Measurements from ENCODE around the gene NBEA. TPM values are rescaled to one million over a fixed set of nuclear protein-coding genes. Genes with fewer than 3 reads are reported as not detected.

The NBEA gene
- total RNA-seq, 2 experiments from 2014 or later = 0.34 to 0.57 TPM

DNA sequence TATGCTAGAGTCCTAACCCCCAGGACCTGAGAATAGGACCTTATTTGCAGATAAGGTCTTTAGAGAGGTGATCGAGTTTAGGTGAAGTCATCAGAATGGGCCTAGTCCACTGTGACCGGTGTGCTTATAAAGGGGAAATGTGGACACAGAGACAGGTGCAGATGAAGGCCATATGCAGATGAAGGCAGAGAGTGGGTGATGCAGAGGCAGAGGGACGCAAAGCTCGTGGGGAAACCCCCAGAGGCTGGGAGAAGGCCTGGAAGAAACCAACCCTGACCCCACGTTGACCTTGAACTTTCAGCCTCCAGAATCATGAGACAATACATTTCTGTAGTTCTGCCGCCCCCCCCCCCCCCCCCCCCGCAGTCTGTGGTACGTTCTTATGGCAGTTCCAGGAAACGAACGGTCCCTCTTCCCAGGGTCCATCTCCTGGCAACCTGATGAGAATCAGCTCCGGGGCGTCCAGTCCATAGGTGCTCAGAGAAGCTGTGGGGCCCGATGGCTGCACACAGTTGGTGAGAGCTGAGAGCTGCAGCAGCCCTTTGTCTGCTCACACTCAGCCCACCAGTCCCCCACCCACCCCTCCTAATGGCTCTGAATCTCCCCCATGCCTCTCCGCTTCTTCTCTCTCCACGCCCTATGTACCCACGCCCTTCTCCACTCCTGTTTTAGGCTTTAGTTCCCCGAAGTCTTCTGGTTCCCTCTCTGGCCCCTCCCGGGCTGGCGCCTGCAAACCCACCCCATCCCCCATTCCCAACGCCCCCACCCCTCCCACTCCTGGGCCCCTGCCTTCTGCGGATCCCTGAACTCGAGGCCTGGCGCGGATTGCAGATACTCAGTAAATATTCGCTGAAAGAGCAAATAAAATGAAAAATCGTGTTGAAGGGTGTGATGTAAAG, 752.7 kb downstream of the NBEA start:
- Mint-ChIP-seq H3K27me3 (ENCODE audit: low read depth) (no peaks in the 10 kb centered on the region), H3K4me1 (ENCODE audit: low read depth) (no peaks in the 10 kb centered on the region), H3K27ac (no peak overlapping the region), H3K9me3 (ENCODE audit: insufficient read depth) (no peaks in the 10 kb centered on the region), H3K36me3 (ENCODE audit: low read depth) (no peaks in the 10 kb centered on the region), H3K4me3 (no peak overlapping the region)
- ChIA-PET CTCF (no interaction called here), POLR2A (no interaction called here)
- ATAC-seq (no peak), DNase-seq (no peak)

DNA sequence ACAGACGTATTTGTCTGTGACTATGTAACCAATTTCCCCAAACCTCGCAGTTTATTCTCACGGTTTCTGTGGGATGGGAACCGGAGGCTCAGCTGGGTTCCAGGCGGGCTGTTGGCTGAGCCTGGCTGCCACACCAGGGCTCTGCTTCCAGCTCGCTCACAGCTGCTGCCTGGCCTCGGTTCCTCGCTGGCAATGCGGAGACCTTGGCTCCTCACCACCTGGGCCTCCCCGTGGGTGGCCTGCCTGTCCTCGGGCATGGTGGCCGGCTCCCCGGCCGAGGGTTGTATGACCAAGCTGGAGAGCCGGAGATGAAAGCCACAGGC, 753.3 kb downstream of the NBEA start:
- ATAC-seq = no peak
- H3K9me3 Mint-ChIP-seq (ENCODE audit: insufficient read depth) = no peaks in the 10 kb centered on the region
- DNase-seq = no peak
- no peaks in the 10 kb centered on the region for H3K27me3 Mint-ChIP-seq (ENCODE audit: low read depth)
- ChIA-PET POLR2A (no interaction called here), CTCF (no interaction called here)
- no peak overlapping the region for H3K4me3 Mint-ChIP-seq
- no peaks in the 10 kb centered on the region for H3K36me3 Mint-ChIP-seq (ENCODE audit: low read depth)
- no peak overlapping the region for H3K27ac Mint-ChIP-seq
- no peaks in the 10 kb centered on the region for H3K4me1 Mint-ChIP-seq (ENCODE audit: low read depth)

DNA sequence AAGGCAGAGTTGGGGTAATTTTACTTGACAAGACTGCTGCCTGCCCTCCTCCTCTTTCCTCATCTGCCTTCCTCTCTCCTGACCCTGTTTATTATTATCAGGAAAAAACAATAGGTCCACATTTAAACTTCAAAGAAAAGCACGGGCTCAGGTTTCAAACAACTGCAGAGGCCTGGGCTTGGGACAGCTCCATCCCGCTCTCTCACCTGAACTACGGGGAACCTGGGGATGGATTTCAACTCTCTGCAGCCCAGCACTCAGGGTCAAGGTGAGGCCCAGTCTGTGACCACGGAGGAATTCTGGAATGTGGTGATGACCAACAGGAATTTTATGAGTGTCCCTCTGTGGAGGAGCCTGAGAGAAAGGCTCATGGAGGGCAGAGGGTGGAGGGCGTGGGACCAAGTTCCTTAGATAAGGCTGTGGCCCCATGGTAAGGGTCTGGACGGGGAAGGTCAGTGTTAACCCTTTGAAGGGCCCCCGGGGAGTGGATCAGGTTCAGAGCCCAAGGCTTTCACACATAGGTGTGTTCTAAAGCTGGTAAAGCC, 755.2 kb downstream of the NBEA start:
- H3K4me1 Mint-ChIP-seq (ENCODE audit: low read depth) = no peaks in the 10 kb centered on the region
- CTCF ChIA-PET = no interaction called here
- H3K27me3 Mint-ChIP-seq (ENCODE audit: low read depth) = no peaks in the 10 kb centered on the region
- no peak overlapping the region for H3K27ac Mint-ChIP-seq
- POLR2A ChIA-PET = no interaction called here
- no peaks in the 10 kb centered on the region for H3K9me3 Mint-ChIP-seq (ENCODE audit: insufficient read depth)
- no peak overlapping the region for H3K4me3 Mint-ChIP-seq
- no peak for DNase-seq
- no peaks in the 10 kb centered on the region for H3K36me3 Mint-ChIP-seq (ENCODE audit: low read depth)
- ATAC-seq = no peak

DNA sequence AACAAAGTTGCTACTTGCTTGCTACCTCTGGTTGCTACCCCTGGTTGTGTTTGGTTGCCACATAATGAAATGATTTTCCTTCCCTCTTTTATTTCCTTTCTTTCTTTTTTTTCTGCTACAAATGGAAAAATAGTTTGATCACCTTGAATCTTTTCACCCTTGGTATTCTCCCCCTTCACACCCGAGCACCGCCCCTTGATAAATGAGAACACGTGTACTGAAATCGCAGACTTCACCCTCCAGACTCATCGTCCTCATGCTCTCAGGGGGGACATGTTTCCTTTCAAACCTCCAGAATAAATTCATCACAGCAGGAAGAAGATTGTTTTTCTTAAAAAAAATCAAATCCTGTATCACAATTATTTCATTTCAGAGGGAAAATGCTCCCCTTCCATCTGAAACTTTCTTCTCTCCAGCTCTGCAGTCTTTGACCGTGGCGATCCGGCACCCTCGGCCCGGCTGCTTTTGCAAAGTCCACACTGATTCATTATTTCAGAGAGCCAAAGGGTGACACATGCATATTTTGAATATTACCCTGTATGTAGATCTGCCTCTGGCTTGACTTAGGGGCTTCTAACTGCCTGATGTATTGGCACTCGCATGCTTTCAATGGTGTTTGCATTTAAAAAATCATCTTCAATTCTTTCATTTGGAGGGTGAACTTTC, 757.0 kb downstream of the NBEA start:
- Mint-ChIP-seq H3K27me3 (ENCODE audit: low read depth) (no peaks in the 10 kb centered on the region), H3K36me3 (ENCODE audit: low read depth) (no peaks in the 10 kb centered on the region), H3K4me3 (no peak overlapping the region), H3K9me3 (ENCODE audit: insufficient read depth) (no peaks in the 10 kb centered on the region), H3K4me1 (ENCODE audit: low read depth) (no peaks in the 10 kb centered on the region), H3K27ac (no peak overlapping the region)
- no peak for DNase-seq
- POLR2A ChIA-PET = no interaction called here
- no peak for ATAC-seq
- CTCF ChIA-PET = no interaction called here

DNA sequence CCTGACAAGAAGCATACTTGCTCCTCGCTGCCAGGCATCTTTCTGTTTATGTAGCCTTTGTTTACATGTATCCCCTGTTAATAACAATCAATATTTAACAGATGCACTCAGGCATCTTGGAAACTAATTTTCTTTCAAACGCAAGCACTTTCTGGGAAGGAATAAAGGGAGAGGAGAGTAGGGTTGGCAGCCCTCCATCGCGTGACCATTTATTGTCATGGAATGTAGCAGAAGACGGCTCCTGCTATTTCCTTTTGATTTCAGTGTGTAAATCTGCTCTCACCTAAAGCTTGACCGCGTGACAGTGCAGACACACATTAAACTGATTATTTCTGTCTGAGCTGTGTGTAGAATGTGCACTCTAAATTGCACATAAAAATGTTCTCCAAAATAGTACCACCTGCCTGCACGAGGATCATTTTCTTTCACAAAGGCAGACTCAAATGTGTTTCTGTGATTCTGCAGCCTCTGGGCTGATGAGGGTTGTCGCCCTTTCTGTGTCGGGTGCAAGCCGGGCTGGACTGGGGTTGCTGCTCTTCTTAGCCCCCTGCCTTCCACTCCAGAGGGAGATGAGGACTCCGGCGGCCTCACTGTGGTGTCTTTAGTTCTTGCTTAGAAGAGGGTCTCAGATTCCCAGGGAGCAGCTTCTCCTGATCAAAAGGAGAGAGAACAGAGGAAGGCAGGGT, 757.9 kb downstream of the NBEA start:
- CTCF ChIA-PET = no interaction called here

DNA sequence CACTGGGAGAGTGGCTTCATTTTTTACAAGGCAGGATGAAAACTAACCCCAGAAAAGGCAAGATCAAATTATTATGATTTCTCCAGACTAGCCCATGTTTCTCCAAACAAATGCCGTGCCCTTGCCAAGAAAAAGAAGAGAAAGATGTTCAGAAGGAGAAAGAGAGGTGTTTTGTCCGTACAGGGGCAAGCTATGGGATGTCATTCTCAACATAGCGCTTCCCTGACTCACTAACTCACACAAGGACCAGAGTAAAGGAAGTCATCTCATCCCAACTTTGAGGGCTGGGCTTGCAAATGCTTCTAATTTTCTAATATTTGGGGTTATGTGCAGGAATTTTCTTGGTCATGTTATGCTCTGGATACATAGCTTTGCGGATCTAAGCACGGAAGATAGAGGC, 758.6 kb downstream of the NBEA start:
- Mint-ChIP-seq H3K9me3 (ENCODE audit: insufficient read depth) (no peaks in the 10 kb centered on the region), H3K4me1 (ENCODE audit: low read depth) (no peaks in the 10 kb centered on the region), H3K4me3 (no peak overlapping the region), H3K27me3 (ENCODE audit: low read depth) (no peaks in the 10 kb centered on the region), H3K27ac (no peak overlapping the region), H3K36me3 (ENCODE audit: low read depth) (no peaks in the 10 kb centered on the region)
- POLR2A ChIA-PET = no interaction called here
- ATAC-seq (no peak), DNase-seq (no peak)
- CTCF ChIA-PET = no interaction called here

More for the DNA sequence above, 757.9 kb downstream of the NBEA start:
- no peak for DNase-seq
- no peak overlapping the region for H3K27ac Mint-ChIP-seq
- H3K4me3 Mint-ChIP-seq = no peak overlapping the region
- no peaks in the 10 kb centered on the region for H3K36me3 Mint-ChIP-seq (ENCODE audit: low read depth)
- no peak for ATAC-seq
- POLR2A ChIA-PET = no interaction called here
- H3K9me3 Mint-ChIP-seq (ENCODE audit: insufficient read depth) = no peaks in the 10 kb centered on the region
- no peaks in the 10 kb centered on the region for H3K27me3 Mint-ChIP-seq (ENCODE audit: low read depth)
- no peaks in the 10 kb centered on the region for H3K4me1 Mint-ChIP-seq (ENCODE audit: low read depth)

DNA sequence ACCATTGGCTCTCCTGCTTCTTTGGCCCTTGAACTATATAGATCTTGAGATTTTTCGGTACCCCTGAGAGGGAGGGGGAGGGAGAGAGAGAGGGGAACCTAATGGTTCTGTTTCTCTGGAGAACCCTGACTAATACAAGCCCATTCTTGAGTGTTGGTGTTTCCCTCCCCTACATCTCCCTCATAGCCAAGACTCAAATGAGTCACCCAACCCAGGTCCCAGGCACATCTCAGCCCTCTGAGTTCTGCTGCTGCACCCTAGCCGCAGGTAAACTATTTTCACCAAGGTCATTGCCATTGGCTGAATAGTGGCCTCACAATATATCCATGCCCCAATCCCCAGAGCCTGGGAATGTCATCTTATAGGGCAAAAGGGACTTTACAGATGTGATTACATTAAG, 760.2 kb downstream of the NBEA start:
- DNase-seq (no peak), ATAC-seq (no peak)
- ChIA-PET CTCF (interaction anchor here (0.8 kb wide), 1 partner anchor 21 kb away, joined by 3 read pairs; no protein-coding TSS in a partner anchor), POLR2A (no interaction called here)
- no peaks in the 10 kb centered on the region for H3K27me3 Mint-ChIP-seq (ENCODE audit: low read depth)
- H3K36me3 Mint-ChIP-seq (ENCODE audit: low read depth) = no peaks in the 10 kb centered on the region
- no peaks in the 10 kb centered on the region for H3K9me3 Mint-ChIP-seq (ENCODE audit: insufficient read depth)
- no peaks in the 10 kb centered on the region for H3K4me1 Mint-ChIP-seq (ENCODE audit: low read depth)
- no peak overlapping the region for H3K4me3 Mint-ChIP-seq
- H3K27ac Mint-ChIP-seq = no peak overlapping the region

DNA sequence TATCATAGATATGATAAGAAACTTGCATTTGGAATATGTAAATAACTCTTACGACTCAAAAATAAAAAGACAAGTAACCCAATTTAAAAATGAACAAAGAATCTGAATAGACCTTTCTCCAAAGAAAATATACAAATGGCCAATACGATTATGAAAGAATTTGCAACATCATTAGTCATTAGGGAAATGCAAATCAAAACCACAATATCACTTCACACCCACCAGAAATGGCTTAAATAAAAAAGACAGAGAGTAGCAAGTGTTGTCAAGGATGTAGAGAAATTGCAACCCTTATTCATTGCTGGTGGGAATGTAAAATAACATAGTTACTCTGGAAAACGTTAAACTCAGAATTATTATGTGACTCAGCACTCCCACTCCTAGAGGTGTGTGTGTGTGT, 761.0 kb downstream of the NBEA start:
- ATAC-seq (no peak), DNase-seq (no peak)
- ChIA-PET CTCF (no interaction called here), POLR2A (no interaction called here)
- no peak overlapping the region for H3K27ac Mint-ChIP-seq
- no peak overlapping the region for H3K4me3 Mint-ChIP-seq
- H3K9me3 Mint-ChIP-seq (ENCODE audit: insufficient read depth) = no peaks in the 10 kb centered on the region
- H3K4me1 Mint-ChIP-seq (ENCODE audit: low read depth) = no peaks in the 10 kb centered on the region
- no peaks in the 10 kb centered on the region for H3K36me3 Mint-ChIP-seq (ENCODE audit: low read depth)
- no peaks in the 10 kb centered on the region for H3K27me3 Mint-ChIP-seq (ENCODE audit: low read depth)

DNA sequence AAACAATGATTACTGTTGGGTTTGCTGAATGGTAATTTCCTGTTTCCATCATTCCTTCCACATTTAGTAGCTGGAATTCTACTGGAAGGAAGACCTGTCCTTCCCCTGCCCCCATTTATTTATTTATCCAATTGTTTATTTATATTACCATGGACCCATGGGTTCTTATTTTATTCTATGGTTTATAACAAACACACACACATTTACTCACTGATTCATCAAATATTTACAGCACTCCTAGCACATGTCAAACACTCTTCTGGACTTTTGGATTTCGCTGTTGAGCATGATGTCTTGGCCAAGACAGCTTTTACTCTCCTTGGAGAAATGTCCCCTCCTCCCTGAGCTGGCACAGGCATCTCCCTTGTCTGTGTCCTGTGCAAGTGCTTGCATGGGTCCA, 762.3 kb downstream of the NBEA start:
- no peak for ATAC-seq
- Mint-ChIP-seq H3K27me3 (ENCODE audit: low read depth) (no peaks in the 10 kb centered on the region), H3K9me3 (ENCODE audit: insufficient read depth) (no peaks in the 10 kb centered on the region), H3K4me3 (no peak overlapping the region), H3K36me3 (ENCODE audit: low read depth) (no peaks in the 10 kb centered on the region), H3K4me1 (ENCODE audit: low read depth) (no peaks in the 10 kb centered on the region), H3K27ac (no peak overlapping the region)
- POLR2A ChIA-PET = no interaction called here
- no peak for DNase-seq
- CTCF ChIA-PET = no interaction called here

DNA sequence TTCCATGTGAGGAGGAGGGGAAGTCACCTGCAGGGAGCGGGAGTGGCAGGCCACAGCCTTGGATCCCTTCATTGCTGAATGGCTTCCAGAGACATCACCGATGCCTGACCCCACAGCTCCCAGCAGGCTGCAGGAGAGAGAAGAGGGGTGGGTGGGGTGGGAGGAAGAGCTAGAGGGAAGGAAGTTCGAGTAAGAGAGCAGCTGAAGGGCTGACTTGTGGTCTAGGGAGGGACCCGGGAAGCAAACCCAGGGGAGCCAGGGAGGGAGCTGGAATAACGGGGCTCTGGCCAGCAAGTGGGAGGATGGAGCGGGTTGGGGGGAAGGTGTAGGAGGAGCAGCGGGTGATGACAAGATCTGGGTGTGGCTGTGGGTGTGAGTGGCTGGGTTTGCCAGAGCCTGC, 764.2 kb downstream of the NBEA start:
- ChIA-PET POLR2A (no interaction called here), CTCF (no interaction called here)
- H3K36me3 Mint-ChIP-seq (ENCODE audit: low read depth) = no peaks in the 10 kb centered on the region
- H3K4me3 Mint-ChIP-seq = no peak overlapping the region
- H3K27me3 Mint-ChIP-seq (ENCODE audit: low read depth) = no peaks in the 10 kb centered on the region
- ATAC-seq (no peak), DNase-seq (no peak)
- no peak overlapping the region for H3K27ac Mint-ChIP-seq
- H3K9me3 Mint-ChIP-seq (ENCODE audit: insufficient read depth) = no peaks in the 10 kb centered on the region
- no peaks in the 10 kb centered on the region for H3K4me1 Mint-ChIP-seq (ENCODE audit: low read depth)

DNA sequence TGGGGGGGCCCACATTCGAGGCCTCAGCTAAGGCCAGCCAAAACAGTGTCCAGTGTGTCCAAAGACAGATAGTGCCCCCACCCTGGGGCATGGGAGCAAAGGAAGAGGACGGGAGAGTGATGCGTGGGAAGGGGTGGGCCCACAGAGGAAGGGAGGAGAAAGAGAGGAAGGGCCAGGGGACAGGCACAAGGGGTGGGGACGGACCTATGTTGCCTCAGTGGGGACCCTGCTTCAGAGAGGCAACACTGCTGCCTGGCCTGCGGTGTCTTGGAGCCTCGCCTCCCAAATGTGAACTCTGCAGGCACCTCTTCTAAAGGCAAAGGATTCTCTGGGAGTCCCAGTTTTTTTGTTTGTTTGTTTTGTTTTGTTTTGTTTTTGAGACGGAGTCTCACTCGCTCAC, 764.7 kb downstream of the NBEA start:
- no peak for DNase-seq
- Mint-ChIP-seq H3K4me3 (no peak overlapping the region), H3K27ac (no peak overlapping the region), H3K4me1 (ENCODE audit: low read depth) (no peaks in the 10 kb centered on the region), H3K36me3 (ENCODE audit: low read depth) (no peaks in the 10 kb centered on the region), H3K9me3 (ENCODE audit: insufficient read depth) (no peaks in the 10 kb centered on the region), H3K27me3 (ENCODE audit: low read depth) (no peaks in the 10 kb centered on the region)
- CTCF ChIA-PET = no interaction called here
- ATAC-seq = no peak
- POLR2A ChIA-PET = no interaction called here

DNA sequence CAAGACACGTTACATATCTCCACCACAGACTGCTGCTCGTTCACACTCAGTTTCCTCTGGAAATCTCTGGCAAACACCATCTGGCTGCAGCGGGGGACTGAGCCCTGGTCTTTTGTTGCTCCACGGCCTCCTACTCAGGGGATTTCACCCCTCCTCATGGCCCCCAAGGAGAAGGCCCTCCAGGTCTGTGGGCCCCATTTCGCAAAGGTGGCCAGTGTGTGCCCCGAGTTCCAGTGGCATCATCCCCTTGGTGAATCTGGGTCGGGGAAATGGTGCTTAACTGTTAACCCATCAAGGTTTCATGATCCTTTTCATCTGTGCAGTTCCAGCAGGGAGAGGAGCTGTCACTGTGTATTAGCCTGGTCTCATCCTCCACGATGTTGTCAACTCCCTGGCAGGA, 769.8 kb downstream of the NBEA start:
- Mint-ChIP-seq H3K27ac (no peak overlapping the region), H3K4me1 (ENCODE audit: low read depth) (no peaks in the 10 kb centered on the region), H3K27me3 (ENCODE audit: low read depth) (no peaks in the 10 kb centered on the region), H3K36me3 (ENCODE audit: low read depth) (no peaks in the 10 kb centered on the region), H3K9me3 (ENCODE audit: insufficient read depth) (no peaks in the 10 kb centered on the region), H3K4me3 (no peak overlapping the region)
- POLR2A ChIA-PET = no interaction called here
- CTCF ChIA-PET = no interaction called here
- ATAC-seq (no peak), DNase-seq (no peak)
